NT2/D1 (cell line): ENCODE measurements around the gene P2RX2.

Experiments
- SUZ12 ChIP-seq: IDR thresholded peaks from 2 replicates; pipeline ENCODE4 v1.6.1; 2011; ENCODE audit not compliant: insufficient read length, insufficient read depth; ENCODE audit errors: extremely low read depth
- YY1 ChIP-seq: IDR thresholded peaks from 2 replicates; pipeline ENCODE4 v1.6.1; 2011; ENCODE audit not compliant: insufficient read length, insufficient read depth
- ZNF274 ChIP-seq: IDR thresholded peaks from 2 replicates; pipeline ENCODE4 v1.6.1; 2011; ENCODE audit warnings: mild to moderate bottlenecking, low read depth, low read length

- no peak for TF ChIP-seq ZNF274
- no peak for TF ChIP-seq YY1
- TF ChIP-seq SUZ12, result no peak
These were observed 49.9 kb downstream of the P2RX2 start for GRCh38 chr12:132668191-132669088.
